ENCODE results near the gene RAD21L1. TPM values are rescaled to one million over a fixed set of nuclear protein-coding genes. Genes with fewer than 3 reads are reported as not detected.

RAD21L1 gene
- total and polyA plus RNA-seq, 2 of the 8 experiments (the other 6 are each of a cell fraction or from before 2014, with no cell fraction given) = 0.06 to 0.26 TPM

GRCh38 chr20:1267161-1267560 is 41.3 kb downstream of the RAD21L1 start:
- no peak overlapping the region for H3K14ac ChIP-seq (ENCODE audit: insufficient read length)
- H2AFZ ChIP-seq (ENCODE audit: low read length) = peak overlapping the region; percentile 80
- TF ChIP-seq BCL11A (IDR thresholded peaks at IDR 0.05; ENCODE audit: low read depth in 2 of 2, low read length in 2 of 2) = no peak
- TF ChIP-seq CEBPB (IDR thresholded peaks at IDR 0.05; ENCODE audit: low read depth, low read length) = no peak
- no peak for TF ChIP-seq JUN (IDR thresholded peaks at IDR 0.05; ENCODE audit: low read depth, low read length)
- TF ChIP-seq POLR2A (IDR thresholded peaks at IDR 0.05; ENCODE audit: control extremely low read depth in 1 of 2, low read depth in 2 of 2, low read length in 2 of 2) = no peak
- peak; percentile 15 for TF ChIP-seq ASH2L (IDR thresholded peaks at IDR 0.05; ENCODE audit: low read length)
- TF ChIP-seq ATF3 (IDR thresholded peaks at IDR 0.05; ENCODE audit: insufficient read depth, low read depth, low read length) = no peak
- TF ChIP-seq TAF1 (IDR thresholded peaks at IDR 0.05; ENCODE audit: low read depth, low read length) = 0 out of 2 replicates have a peak, but pooled peaks have one; percentile 21
- TF ChIP-seq SP2 (IDR thresholded peaks at IDR 0.05; ENCODE audit: low read length) = no peak
- no peak for TF ChIP-seq SIX5 (IDR thresholded peaks at IDR 0.05; ENCODE audit: low read depth, low read length)
- no peak for TF ChIP-seq CHD2 (IDR thresholded peaks at IDR 0.05; ENCODE audit: low read length)
- no peak for TF ChIP-seq TAF7 (optimal IDR thresholded peaks at IDR 0.05; ENCODE audit: borderline replicate concordance, low read depth, low read length)
- TF ChIP-seq, protein P1, sequence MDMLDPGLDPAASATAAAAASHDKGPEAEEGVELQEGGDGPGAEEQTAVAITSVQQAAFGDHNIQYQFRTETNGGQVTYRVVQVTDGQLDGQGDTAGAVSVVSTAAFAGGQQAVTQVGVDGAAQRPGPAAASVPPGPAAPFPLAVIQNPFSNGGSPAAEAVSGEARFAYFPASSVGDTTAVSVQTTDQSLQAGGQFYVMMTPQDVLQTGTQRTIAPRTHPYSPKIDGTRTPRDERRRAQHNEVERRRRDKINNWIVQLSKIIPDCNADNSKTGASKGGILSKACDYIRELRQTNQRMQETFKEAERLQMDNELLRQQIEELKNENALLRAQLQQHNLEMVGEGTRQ (IDR thresholded peaks at IDR 0.05; ENCODE audit: low read length) = no peak
- H3K4me1 ChIP-seq (replicated peaks in 1 of 4; ENCODE audit: control insufficient read depth in 3 of 4, insufficient read depth in 4 of 4, low read length in 3 of 4) = peaks cover 0 to 13% (median 1%) of the 10 kb centered on the region in 4 experiments; a peak in 4 of 7 replicates
- peak overlapping the region; percentile 7; the same call in 1 of the 2 replicates for H4K8ac ChIP-seq (ENCODE audit: extremely low read depth, insufficient read depth, low read length)
- H2BK20ac ChIP-seq (ENCODE audit: low read length) = no peak overlapping the region
- peaks cover 0 to 1% (median 0%) of the 10 kb centered on the region in 4 experiments; a peak in 2 of 7 replicates for H3K27me3 ChIP-seq (replicated peaks in 1 of 4; ENCODE audit: control insufficient read depth in 3 of 4, extremely low read depth in 1 of 4, insufficient read depth in 3 of 4, low read length in 3 of 4)
- H3K79me2 ChIP-seq (ENCODE audit: control insufficient read depth in 1 of 2, insufficient read depth in 2 of 2, low read length in 2 of 2) = no peaks in the 10 kb centered on the region
- H4K91ac ChIP-seq (replicated peaks; ENCODE audit: insufficient read length, low read length) = no peak overlapping the region
- no peaks in the 10 kb centered on the region for H4K20me1 ChIP-seq (replicated peaks in 1 of 2; ENCODE audit: control insufficient read depth in 1 of 2, insufficient read depth in 2 of 2, low read length in 2 of 2)
- H3K9ac ChIP-seq (replicated peaks in 1 of 4; ENCODE audit: extremely low read depth in 1 of 4, low read depth in 3 of 4, low read length in 3 of 4) = no peak overlapping the region; a peak in 1 of 7 replicates
- no peak overlapping the region for H2BK12ac ChIP-seq (ENCODE audit: low read depth, low read length)
- no peak overlapping the region for H2BK5ac ChIP-seq (ENCODE audit: low read depth, low read length)
- no peak overlapping the region for H3K23ac ChIP-seq (ENCODE audit: insufficient read length)
- H3K23me2 ChIP-seq (ENCODE audit: low read depth, low read length) = peaks cover 4% of the 10 kb centered on the region; the same call in 1 of the 2 replicates
- peak in 1 of 2 experiments; percentile 58 for DNase-seq (ENCODE audit: low read depth in 1 of 2, low spot score in 2 of 2)
- no peak for FAIRE-seq
- no peak overlapping the region for H3K18ac ChIP-seq (ENCODE audit: extremely low read depth, low read length)
- peak overlapping the region; percentile 55 to 88 (median 72) for H3K4me3 ChIP-seq (ENCODE audit: extremely low read depth in 1 of 4, insufficient read depth in 2 of 4, low read depth in 3 of 4, low read length in 4 of 4)
- H2BK120ac ChIP-seq (replicated peaks; ENCODE audit: low read depth, low read length) = no peak overlapping the region
- H3K4ac ChIP-seq (replicated peaks; ENCODE audit: insufficient read length, low read depth, low read length) = no peak overlapping the region
- H2AK5ac ChIP-seq (ENCODE audit: low read depth, low read length) = no peak overlapping the region
- POLR2A ChIA-PET (ENCODE audit: partially characterized antibody) = interaction anchor here (1.0 to 1.3 kb wide), 2 partner anchors 43 to 59 kb away, joined by 3 to 5 read pairs; no protein-coding TSS in a partner anchor
- CTCF ChIA-PET (ENCODE audit: partially characterized antibody) = interaction anchor here (0.6 to 1.2 kb wide), 6 partner anchors 8 to 177 kb away, joined by 3 to 4 read pairs (median 3); no protein-coding TSS in a partner anchor
- no peaks in the 10 kb centered on the region for H3K79me1 ChIP-seq (ENCODE audit: low read depth, low read length)
- WGBS, 2 experiments (ENCODE audit: extremely low coverage in 1 of 2, insufficient coverage in 1 of 2, insufficient read length in 1 of 2, insufficient replicate concordance in 2 of 2, low coverage in 1 of 2, low lambda C conversion rate in 2 of 2, missing lambda C conversion rate in 1 of 2) = 45% methylated on average over 8 of the region's 8 CpGs; no CpG with 5 or more reads in 1 of the 2 experiments
- H3K27ac ChIP-seq (ENCODE audit: low read depth, low read length) = no peak overlapping the region
- H3K4me2 ChIP-seq (ENCODE audit: insufficient read depth in 1 of 2, low read depth in 2 of 2, low read length in 2 of 2) = peak overlapping the region; percentile 71 to 92
- H2BK15ac ChIP-seq (ENCODE audit: low read length) = no peak overlapping the region
- H3K56ac ChIP-seq (replicated peaks; ENCODE audit: insufficient read length, low read depth, low read length) = no peak overlapping the region
- no peaks in the 10 kb centered on the region for H3K36me3 ChIP-seq (ENCODE audit: control insufficient read depth in 2 of 4, insufficient read depth in 4 of 4, low read length in 3 of 4)
- no peak overlapping the region for H4K5ac ChIP-seq (ENCODE audit: insufficient read length, low read depth, low read length)
- H3K9me3 ChIP-seq (ENCODE audit: insufficient read depth in 2 of 2, low read depth in 1 of 2, low read length in 1 of 2) = no peaks in the 10 kb centered on the region

Data from H1 (cell line).